ENCODE measurements around the gene CCDC69.

Gene CCDC69

GRCh38 chr5:151182524-151182900, 41.4 kb downstream of the CCDC69 start:
- DNase-seq (ENCODE audit: extremely low read depth, insufficient read length) = no peak
- Histone ChIP-seq H3K36me3 (ENCODE audit: control insufficient read depth, insufficient read depth, low read length) (peaks cover 40% of the 10 kb centered on the region), H3K27me3 (replicated peaks; ENCODE audit: control insufficient read depth, insufficient read depth, low read length) (no peaks in the 10 kb centered on the region), H3K4me3 (replicated peaks; ENCODE audit: low read depth, low read length) (no peak overlapping the region)
- TF ChIP-seq CTCF (IDR thresholded peaks at IDR 0.05; ENCODE audit: insufficient read depth, low read length, poor library complexity, severe bottlenecking) = no peak

GRCh38 chr5:151181818-151182523, 41.9 kb downstream of the CCDC69 start:
- H3K27me3 ChIP-seq (replicated peaks; ENCODE audit: control insufficient read depth, insufficient read depth, low read length) = no peaks in the 10 kb centered on the region
- peaks cover 39% of the 10 kb centered on the region for H3K36me3 ChIP-seq (ENCODE audit: control insufficient read depth, insufficient read depth, low read length)
- DNase-seq (ENCODE audit: extremely low read depth, insufficient read length) = no peak
- no peak for TF ChIP-seq CTCF (IDR thresholded peaks at IDR 0.05; ENCODE audit: insufficient read depth, low read length, poor library complexity, severe bottlenecking)
- no peak overlapping the region for H3K4me3 ChIP-seq (replicated peaks; ENCODE audit: low read depth, low read length)

GRCh38 chr5:151180291-151180690, 43.6 kb downstream of the CCDC69 start:
- Histone ChIP-seq H3K4me3 (replicated peaks; ENCODE audit: low read depth, low read length) (no peak overlapping the region), H3K27me3 (replicated peaks; ENCODE audit: control insufficient read depth, insufficient read depth, low read length) (no peaks in the 10 kb centered on the region), H3K36me3 (ENCODE audit: control insufficient read depth, insufficient read depth, low read length) (peaks cover 27% of the 10 kb centered on the region)
- DNase-seq (ENCODE audit: extremely low read depth, insufficient read length) = no peak
- TF ChIP-seq CTCF (IDR thresholded peaks at IDR 0.05; ENCODE audit: insufficient read depth, low read length, poor library complexity, severe bottlenecking) = no peak

- no peak for DNase-seq (ENCODE audit: extremely low read depth, insufficient read length)
- no peaks in the 10 kb centered on the region for H3K27me3 ChIP-seq (replicated peaks; ENCODE audit: control insufficient read depth, insufficient read depth, low read length)
- H3K36me3 ChIP-seq (ENCODE audit: control insufficient read depth, insufficient read depth, low read length) = peaks cover 24% of the 10 kb centered on the region
- TF ChIP-seq CTCF (IDR thresholded peaks at IDR 0.05; ENCODE audit: insufficient read depth, low read length, poor library complexity, severe bottlenecking) = no peak
- no peak overlapping the region for H3K4me3 ChIP-seq (replicated peaks; ENCODE audit: low read depth, low read length)
Observed at GRCh38 chr5:151179489-151179840, 44.4 kb downstream of the CCDC69 start.

- Histone ChIP-seq H3K4me3 (replicated peaks; ENCODE audit: low read depth, low read length) (no peak overlapping the region), H3K36me3 (ENCODE audit: control insufficient read depth, insufficient read depth, low read length) (peaks cover 22% of the 10 kb centered on the region), H3K27me3 (replicated peaks; ENCODE audit: control insufficient read depth, insufficient read depth, low read length) (no peaks in the 10 kb centered on the region)
- no peak for DNase-seq (ENCODE audit: extremely low read depth, insufficient read length)
- no peak for TF ChIP-seq CTCF (IDR thresholded peaks at IDR 0.05; ENCODE audit: insufficient read depth, low read length, poor library complexity, severe bottlenecking)
Observed at GRCh38 chr5:151178777-151179488, 45.0 kb downstream of the CCDC69 start.
